K562 (cell line): ENCODE measurements around the gene PTTG2. TPM values are rescaled to one million over a fixed set of nuclear protein-coding genes. Genes with fewer than 3 reads are reported as not detected.

Source experiments
- BDP1 ChIP-seq: IDR thresholded peaks from 3 replicates; pipeline ENCODE4 v1.6.1; 2011; ENCODE audit not compliant: insufficient read length, insufficient read depth
- CTCF ChIP-seq, 3 experiments: IDR thresholded peaks in 2 of 3; conservative IDR thresholded peaks in 1 of 3; 2 replicates each; pipeline ENCODE4 v1.5.1; 2011 to 2012; ENCODE audit warnings: low read length in 3 of 3, mild to moderate bottlenecking in 3 of 3, control low read depth in 2 of 3, improper control_type of control experiment in 1 of 3, inconsistent platforms in 1 of 3, low read depth in 1 of 3, mixed read lengths in 1 of 3, moderate library complexity in 1 of 3; ENCODE audit not compliant: insufficient read depth in 2 of 3
- E2F1 ChIP-seq: sonication (generic); formaldehyde crosslinking; IDR thresholded peaks from 2 replicates; pipeline ENCODE4 v1.8.1; 2023; ENCODE audit warnings: mild to moderate bottlenecking, missing genetic modification reagents, moderate library complexity
- FOXK1 ChIP-seq: sonication (generic); formaldehyde crosslinking; IDR thresholded peaks from 2 replicates; pipeline ENCODE4 v1.8.0; 2022; ENCODE audit warnings: missing genetic modification reagents, mild to moderate bottlenecking, borderline replicate concordance
- SIRT6 ChIP-seq: IDR thresholded peaks from one replicate; pipeline ENCODE4 v1.6.1; 2012; ENCODE audit warnings: low read depth, mild to moderate bottlenecking, control low read depth, inconsistent platforms, low read length, moderate library complexity
- TAF7 ChIP-seq: fragments of 450-650 bp; IDR thresholded peaks from 2 replicates; pipeline ENCODE4 v1.6.1; 2016; ENCODE audit warnings: missing genetic modification characterization, missing compliant biosample characterization
- YBX1 ChIP-seq: fragments of 450-650 bp; IDR thresholded peaks from 2 replicates; pipeline ENCODE4 v1.7.1; 2016; ENCODE audit warnings: mild to moderate bottlenecking
- ZNF212 ChIP-seq: fragments of 450-650 bp; formaldehyde crosslinking; IDR thresholded peaks from 2 replicates; pipeline ENCODE4 v1.4.0; 2020; ENCODE audit warnings: mild to moderate bottlenecking
- ZNF431 ChIP-seq: sonication (generic); formaldehyde crosslinking; IDR thresholded peaks from 2 replicates; pipeline ENCODE4 v1.8.0; 2022; ENCODE audit warnings: mild to moderate bottlenecking, missing genetic modification reagents
- ZNF609 ChIP-seq: sonication (generic); formaldehyde crosslinking; IDR thresholded peaks from 2 replicates; pipeline ENCODE4 v1.8.1; 2023; ENCODE audit warnings: missing genetic modification reagents, mild to moderate bottlenecking, borderline replicate concordance
- ZNF76 ChIP-seq: fragments of 250-450 bp; sonication (Bioruptor Pico); IDR thresholded peaks from 2 replicates; pipeline ENCODE4 v1.4.0; 2020; ENCODE audit warnings: mild to moderate bottlenecking, moderate library complexity, borderline replicate concordance
- ZNF830 ChIP-seq: fragments of 250-450 bp; sonication (Bioruptor Pico); IDR thresholded peaks from 2 replicates; pipeline ENCODE4 v1.5.0; 2021; ENCODE audit warnings: mild to moderate bottlenecking
- polyA plus RNA-seq, 8 experiments: library from polyadenylated mRNA; depleted of rRNA in 4 of 8; stranded (reverse) in 5 of 8; unstranded in 3 of 8; fragments of >200 nt; fragmentation: Nextera tagmentation in 2 of 8; fragmentation: Illumina TruSeq in 1 of 8; extraction: Ambion mirVana in 2 of 8; extraction: Trizol in 1 of 8; gene quantifications; 2 replicates each; pipeline versions ENCODE4 v1.2.1 to v1.2.3, GENCODE V29; 2011 to 2014; ENCODE audit warnings: inconsistent platforms in 1 of 8, missing spikeins in 1 of 8
- total RNA-seq, 7 experiments: library from RNA; depleted of rRNA in 6 of 7; stranded (reverse); fragments of >200 nt in 6 of 7; fragmentation: Illumina TruSeq in 2 of 7; extraction: Trizol in 2 of 7; gene quantifications; 2 replicates each; pipeline versions ENCODE4 v1.2.1 to v1.2.3, GENCODE V29; 2011 to 2021; ENCODE audit warnings: low replicate concordance in 1 of 7
- TF ChIP-seq, protein P1 (sequence below): sonication (generic); formaldehyde crosslinking; IDR thresholded peaks from 2 replicates; pipeline ENCODE4 v1.4.0; 2020; ENCODE audit warnings: mild to moderate bottlenecking, missing genetic modification reagents
- TF ChIP-seq, protein P2 (sequence below): sonication (generic); formaldehyde crosslinking; IDR thresholded peaks from 2 replicates; pipeline ENCODE4 v1.8.1; 2023; ENCODE audit warnings: mild to moderate bottlenecking, missing genetic modification reagents

PTTG2 gene
- total and polyA plus RNA-seq, 9 of the 15 experiments (the other 6 are each of a cell fraction or from before 2014, with no cell fraction given) = not detected

DNA sequence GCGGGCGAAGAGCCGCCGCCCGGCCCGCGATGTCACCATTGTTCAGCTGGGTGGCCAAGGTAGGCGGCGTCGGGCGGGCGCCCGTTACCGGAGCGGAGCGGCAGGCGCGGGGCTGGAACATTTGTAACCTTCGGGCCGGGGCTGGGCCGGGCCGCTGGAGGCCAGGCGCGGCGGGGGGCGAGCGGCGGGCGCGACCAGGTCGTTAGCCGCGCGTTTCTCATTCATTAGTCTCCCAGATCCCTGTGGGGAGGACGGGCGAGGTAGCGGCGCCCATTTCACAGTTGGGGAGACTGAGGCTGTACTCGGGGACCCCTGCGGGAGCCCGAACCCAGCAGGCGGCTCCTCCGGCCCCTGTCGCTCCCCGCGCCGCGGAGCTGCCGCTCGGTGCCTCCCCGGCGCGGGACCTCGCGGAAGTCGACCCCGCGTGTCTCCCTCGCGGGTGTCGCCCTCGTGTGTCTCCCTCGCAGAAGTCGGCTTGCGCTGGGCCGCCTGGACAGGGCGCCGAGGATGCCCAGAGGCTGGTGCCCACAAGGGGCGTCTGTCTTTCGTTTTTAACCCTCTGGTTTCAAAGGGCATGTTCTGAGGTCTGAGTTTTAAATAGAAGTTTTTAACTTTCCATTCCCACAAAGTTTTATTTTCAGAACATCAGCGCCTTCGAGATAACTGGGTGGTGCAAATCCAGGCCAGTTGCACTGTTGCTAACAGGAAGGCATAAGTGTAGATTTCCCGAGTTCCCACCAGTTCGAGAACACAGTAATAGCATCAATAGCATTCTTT, 17.5 kb downstream of the PTTG2 start (continued):
- TF ChIP-seq SIRT6 = no peak
- no peak for TF ChIP-seq ZNF76 (CRISPR knock-in tag)
- no peak for TF ChIP-seq ZNF212 (CRISPR knock-in tag)
- TF ChIP-seq BDP1 = no peak
- TF ChIP-seq, protein P1, sequence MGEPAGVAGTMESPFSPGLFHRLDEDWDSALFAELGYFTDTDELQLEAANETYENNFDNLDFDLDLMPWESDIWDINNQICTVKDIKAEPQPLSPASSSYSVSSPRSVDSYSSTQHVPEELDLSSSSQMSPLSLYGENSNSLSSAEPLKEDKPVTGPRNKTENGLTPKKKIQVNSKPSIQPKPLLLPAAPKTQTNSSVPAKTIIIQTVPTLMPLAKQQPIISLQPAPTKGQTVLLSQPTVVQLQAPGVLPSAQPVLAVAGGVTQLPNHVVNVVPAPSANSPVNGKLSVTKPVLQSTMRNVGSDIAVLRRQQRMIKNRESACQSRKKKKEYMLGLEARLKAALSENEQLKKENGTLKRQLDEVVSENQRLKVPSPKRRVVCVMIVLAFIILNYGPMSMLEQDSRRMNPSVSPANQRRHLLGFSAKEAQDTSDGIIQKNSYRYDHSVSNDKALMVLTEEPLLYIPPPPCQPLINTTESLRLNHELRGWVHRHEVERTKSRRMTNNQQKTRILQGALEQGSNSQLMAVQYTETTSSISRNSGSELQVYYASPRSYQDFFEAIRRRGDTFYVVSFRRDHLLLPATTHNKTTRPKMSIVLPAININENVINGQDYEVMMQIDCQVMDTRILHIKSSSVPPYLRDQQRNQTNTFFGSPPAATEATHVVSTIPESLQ (CRISPR knock-in tag) = no peak
- 0 out of 2 replicates have a peak, but pooled peaks have one; percentile 14 for TF ChIP-seq ZNF830 (CRISPR knock-in tag)
- TF ChIP-seq CTCF (IDR thresholded peaks at IDR 0.05 in 2 of 3, conservative IDR thresholded peaks at IDR 0.05 in 1 of 3; ENCODE audit: insufficient read depth in 2 of 3, low read depth in 1 of 3, low read length in 3 of 3) = peak; percentile 47 to 72 (median 50); a peak in 5 of 6 replicates
- peak; percentile 37; the same call in 1 of the 2 replicates for TF ChIP-seq ZNF431 (CRISPR knock-in tag)
- TF ChIP-seq E2F1 (CRISPR knock-in tag) = peak; percentile 57; the same call in 1 of the 2 replicates
- TF ChIP-seq YBX1 = no peak
- TF ChIP-seq, protein P2, sequence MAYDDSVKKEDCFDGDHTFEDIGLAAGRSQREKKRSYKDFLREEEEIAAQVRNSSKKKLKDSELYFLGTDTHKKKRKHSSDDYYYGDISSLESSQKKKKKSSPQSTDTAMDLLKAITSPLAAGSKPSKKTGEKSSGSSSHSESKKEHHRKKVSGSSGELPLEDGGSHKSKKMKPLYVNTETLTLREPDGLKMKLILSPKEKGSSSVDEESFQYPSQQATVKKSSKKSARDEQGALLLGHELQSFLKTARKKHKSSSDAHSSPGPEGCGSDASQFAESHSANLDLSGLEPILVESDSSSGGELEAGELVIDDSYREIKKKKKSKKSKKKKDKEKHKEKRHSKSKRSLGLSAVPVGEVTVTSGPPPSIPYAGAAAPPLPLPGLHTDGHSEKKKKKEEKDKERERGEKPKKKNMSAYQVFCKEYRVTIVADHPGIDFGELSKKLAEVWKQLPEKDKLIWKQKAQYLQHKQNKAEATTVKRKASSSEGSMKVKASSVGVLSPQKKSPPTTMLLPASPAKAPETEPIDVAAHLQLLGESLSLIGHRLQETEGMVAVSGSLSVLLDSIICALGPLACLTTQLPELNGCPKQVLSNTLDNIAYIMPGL (CRISPR knock-in tag) = no peak
- TF ChIP-seq ZNF609 (CRISPR knock-in tag) = no peak
- no peak for TF ChIP-seq FOXK1 (CRISPR knock-in tag)
- TF ChIP-seq TAF7 = no peak
